ENCODE data around the gene ZNF200.

ZNF200 gene

DNA sequence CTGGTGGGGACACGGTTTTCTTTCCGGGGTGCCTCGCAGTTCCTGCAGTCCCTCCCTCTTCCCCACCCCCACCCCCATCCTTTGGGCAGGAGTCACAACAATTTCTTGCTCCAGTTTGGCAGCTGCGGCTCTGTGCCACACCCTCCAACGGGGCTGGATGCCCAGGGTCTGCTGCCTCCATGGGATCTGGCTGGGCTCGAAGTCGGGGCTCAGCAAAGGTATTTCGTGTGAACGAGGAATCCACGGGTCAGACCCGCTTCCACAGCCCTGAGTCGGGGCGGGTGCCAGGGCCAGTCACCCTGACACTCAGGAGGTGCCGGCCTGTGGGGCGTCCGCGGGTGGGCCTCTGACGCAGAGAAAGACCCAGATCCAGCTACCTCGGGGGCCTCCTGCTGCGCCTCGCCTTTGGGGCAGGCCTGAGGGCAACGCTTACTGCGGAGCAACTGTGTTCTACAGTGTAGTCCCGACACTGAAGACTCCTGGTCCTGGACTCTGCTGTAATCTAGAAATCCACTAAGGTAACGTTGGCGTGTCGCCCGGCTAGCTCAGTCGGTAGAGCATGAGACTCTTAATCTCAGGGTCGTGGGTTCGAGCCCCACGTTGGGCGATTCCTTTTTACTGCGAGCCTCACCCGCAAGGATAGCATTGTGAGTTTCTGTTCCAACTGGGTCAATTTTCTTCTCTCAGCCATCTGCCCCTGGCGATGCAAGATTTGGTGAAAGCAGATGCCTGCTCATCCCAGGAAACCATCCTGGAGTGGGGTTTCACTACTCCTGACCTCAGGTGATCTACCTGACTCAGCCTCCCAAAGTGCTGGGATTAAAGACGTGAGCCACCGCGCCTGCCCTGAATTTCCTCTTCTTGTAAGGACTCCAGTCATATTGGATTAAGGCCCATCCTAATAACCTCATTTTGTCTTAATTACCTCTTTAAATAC, 59.5 kb downstream of the ZNF200 start:
- DNase-seq (ENCODE audit: low spot score) (no peak), ATAC-seq (ENCODE audit: low read depth) (peak; percentile 51)
- no peaks in the 10 kb centered on the region for H3K4me1 ChIP-seq (ENCODE audit: insufficient read depth, poor library complexity, severe bottlenecking)
- H3K27me3 ChIP-seq (ENCODE audit: insufficient read depth, poor library complexity, severe bottlenecking) = peaks cover 11% of the 10 kb centered on the region
- H3K27ac ChIP-seq (ENCODE audit: poor library complexity, severe bottlenecking) = no peak overlapping the region
- TF ChIP-seq, protein P1, sequence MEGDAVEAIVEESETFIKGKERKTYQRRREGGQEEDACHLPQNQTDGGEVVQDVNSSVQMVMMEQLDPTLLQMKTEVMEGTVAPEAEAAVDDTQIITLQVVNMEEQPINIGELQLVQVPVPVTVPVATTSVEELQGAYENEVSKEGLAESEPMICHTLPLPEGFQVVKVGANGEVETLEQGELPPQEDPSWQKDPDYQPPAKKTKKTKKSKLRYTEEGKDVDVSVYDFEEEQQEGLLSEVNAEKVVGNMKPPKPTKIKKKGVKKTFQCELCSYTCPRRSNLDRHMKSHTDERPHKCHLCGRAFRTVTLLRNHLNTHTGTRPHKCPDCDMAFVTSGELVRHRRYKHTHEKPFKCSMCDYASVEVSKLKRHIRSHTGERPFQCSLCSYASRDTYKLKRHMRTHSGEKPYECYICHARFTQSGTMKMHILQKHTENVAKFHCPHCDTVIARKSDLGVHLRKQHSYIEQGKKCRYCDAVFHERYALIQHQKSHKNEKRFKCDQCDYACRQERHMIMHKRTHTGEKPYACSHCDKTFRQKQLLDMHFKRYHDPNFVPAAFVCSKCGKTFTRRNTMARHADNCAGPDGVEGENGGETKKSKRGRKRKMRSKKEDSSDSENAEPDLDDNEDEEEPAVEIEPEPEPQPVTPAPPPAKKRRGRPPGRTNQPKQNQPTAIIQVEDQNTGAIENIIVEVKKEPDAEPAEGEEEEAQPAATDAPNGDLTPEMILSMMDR (IDR thresholded peaks at IDR 0.05; ENCODE audit: poor library complexity, severe bottlenecking) = no peak
- peak overlapping the region; percentile 26 for H3K4me3 ChIP-seq (ENCODE audit: severe bottlenecking)
- H3K36me3 ChIP-seq (ENCODE audit: low read depth) = no peaks in the 10 kb centered on the region
- H3K9me3 ChIP-seq (ENCODE audit: severe bottlenecking) = no peaks in the 10 kb centered on the region

DNA sequence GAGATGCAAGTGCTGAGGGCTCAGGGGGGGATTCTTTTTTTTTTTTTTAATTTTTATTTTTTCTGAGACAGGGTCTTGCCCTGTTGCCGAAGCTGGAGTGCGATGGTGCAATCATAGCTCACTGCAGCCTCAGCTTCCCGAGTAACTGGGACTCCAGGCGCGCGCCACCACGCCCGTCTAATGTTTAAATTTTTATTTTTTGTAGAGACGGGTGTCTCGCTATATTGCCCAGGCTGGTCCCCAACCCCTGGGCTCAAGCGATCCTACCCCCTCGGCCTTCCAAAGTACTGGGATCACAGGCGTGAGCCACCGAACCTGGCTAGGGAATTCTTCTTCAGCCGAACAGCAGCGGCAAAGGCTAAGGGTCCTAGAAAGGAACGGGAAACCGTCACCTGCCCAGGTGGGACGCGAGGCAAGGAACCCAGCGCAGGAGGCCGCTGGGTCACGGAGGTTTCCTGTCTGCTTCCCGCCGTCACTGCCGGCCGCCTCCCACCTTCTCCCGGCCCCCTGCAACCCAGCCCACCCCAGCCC, 60.3 kb downstream of the ZNF200 start:
- H3K4me1 ChIP-seq (ENCODE audit: insufficient read depth, poor library complexity, severe bottlenecking) = no peaks in the 10 kb centered on the region

DNA sequence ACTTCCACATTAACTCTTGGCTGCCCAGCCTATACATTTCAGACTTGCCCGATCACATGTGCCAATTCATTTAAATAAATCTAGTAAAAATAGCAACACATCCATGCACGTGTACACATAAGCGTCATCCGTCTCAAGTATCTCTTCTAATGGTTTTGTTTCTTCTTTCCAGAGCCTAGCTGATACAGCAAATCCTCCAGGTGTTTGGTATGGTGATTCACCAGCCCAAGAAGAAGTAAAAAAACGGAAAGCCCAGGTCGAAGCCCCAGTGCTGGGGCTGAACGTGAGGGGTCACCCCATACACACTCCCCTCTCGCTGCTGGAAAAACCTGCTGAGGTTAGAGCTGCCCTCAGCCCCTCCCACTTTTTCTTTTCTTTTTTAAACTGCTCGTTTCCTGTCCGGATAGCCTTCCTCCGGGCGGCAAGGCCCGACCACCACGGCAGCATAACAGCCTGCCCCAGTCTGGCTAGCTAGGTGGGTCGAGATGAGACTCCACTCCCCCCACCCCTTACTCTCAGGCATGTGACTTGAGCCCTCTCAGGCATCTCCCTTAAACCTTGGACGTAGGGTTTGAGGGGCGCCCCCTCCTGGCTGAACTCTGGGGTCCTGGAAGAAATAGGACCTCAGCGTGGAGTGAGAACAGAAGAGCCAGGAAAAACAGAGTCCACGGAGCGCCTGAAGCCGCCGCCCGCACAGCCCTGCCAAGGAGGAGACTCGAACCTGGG, 60.9 kb downstream of the ZNF200 start:
- ATAC-seq (ENCODE audit: low read depth) (peak; percentile 38), DNase-seq (ENCODE audit: low spot score) (peak; percentile 47)
- TF ChIP-seq, protein P1 (IDR thresholded peaks at IDR 0.05; ENCODE audit: poor library complexity, severe bottlenecking) = peak; percentile 66
- H3K9me3 ChIP-seq (ENCODE audit: severe bottlenecking) = no peaks in the 10 kb centered on the region
- no peak overlapping the region for H3K27ac ChIP-seq (ENCODE audit: poor library complexity, severe bottlenecking)
- H3K36me3 ChIP-seq (ENCODE audit: low read depth) = no peaks in the 10 kb centered on the region
- H3K4me1 ChIP-seq (ENCODE audit: insufficient read depth, poor library complexity, severe bottlenecking) = no peaks in the 10 kb centered on the region
- no peak overlapping the region for H3K4me3 ChIP-seq (ENCODE audit: severe bottlenecking)
- H3K27me3 ChIP-seq (ENCODE audit: insufficient read depth, poor library complexity, severe bottlenecking) = peaks cover 18% of the 10 kb centered on the region

More for the DNA sequence above, 60.3 kb downstream of the ZNF200 start:
- TF ChIP-seq, protein P1 (IDR thresholded peaks at IDR 0.05; ENCODE audit: poor library complexity, severe bottlenecking) = peak; percentile 41
- no peak for ATAC-seq (ENCODE audit: low read depth)
- Histone ChIP-seq H3K9me3 (ENCODE audit: severe bottlenecking) (no peaks in the 10 kb centered on the region), H3K27me3 (ENCODE audit: insufficient read depth, poor library complexity, severe bottlenecking) (peaks cover 18% of the 10 kb centered on the region), H3K4me3 (ENCODE audit: severe bottlenecking) (peak overlapping the region; percentile 26), H3K36me3 (ENCODE audit: low read depth) (no peaks in the 10 kb centered on the region), H3K27ac (ENCODE audit: poor library complexity, severe bottlenecking) (no peak overlapping the region)
- peak; percentile 30 for DNase-seq (ENCODE audit: low spot score)
